AG04449 (cell line): ENCODE data around the gene YBX2.

Experiments
- CTCF ChIA-PET: fragments of 350-600 bp; formaldehyde crosslinking; extraction: SDS; loops from one replicate; lab custom pipeline; 2021; ENCODE audit warnings: antibody characterized with exemption; lab: Yijun Ruan, JAX
- POLR2A ChIA-PET: fragments of 400-600, 350-600 bp; formaldehyde crosslinking; extraction: SDS; loops from one replicate; lab custom pipeline; 2020; ENCODE audit warnings: antibody characterized with exemption, inconsistent platforms; lab: Yijun Ruan, JAX
- DNase-seq: peaks from one replicate; pipeline ENCODE4 v3.0.0-alpha.2; 2010; ENCODE audit warnings: low read depth, low spot score
- H3K4me3 ChIP-seq: 2 replicates; pipeline ENCODE4 v1.5.1; 2011; ENCODE audit warnings: low read depth, mild to moderate bottlenecking, control low read depth, low read length
- TF ChIP-seq, protein P1 (sequence below): IDR thresholded peaks from one replicate; pipeline ENCODE4 v1.5.1; 2011; ENCODE audit warnings: mild to moderate bottlenecking, moderate library complexity, low read length, control low read depth, inconsistent platforms; ENCODE audit not compliant: insufficient read depth; ENCODE audit errors: missing control alignments

YBX2 gene

DNA sequence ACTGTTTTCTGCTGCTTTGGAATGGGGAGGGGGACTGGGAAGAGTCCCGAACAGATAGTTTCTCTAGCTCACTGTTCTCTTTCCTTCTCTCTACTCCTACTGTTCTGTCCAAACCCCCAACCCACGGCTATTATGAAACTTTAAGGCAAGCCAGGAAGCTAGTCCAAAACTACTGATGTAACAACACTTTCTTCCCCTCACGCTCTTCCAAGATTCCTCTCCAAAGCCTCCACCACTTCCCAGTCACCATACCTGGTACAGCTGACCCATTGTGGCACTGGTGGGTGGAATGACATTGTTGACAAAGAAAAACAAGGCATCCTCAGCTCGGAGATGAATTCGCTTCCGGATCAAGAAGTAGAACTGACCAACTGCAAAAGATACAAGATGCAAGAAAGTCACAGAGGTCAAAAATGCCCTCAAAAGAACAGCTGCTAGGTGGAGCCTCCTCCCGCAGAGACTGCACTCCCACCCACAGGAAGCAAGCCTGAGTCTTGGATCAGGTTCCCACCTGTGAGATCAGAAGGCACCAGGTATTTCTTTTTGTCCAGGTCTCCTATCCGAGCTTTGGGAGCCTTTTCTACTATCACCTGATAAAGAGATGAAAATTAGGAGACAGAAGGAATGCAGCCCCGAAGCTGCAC, 53.2 kb downstream of the YBX2 start:
- TF ChIP-seq, protein P1, sequence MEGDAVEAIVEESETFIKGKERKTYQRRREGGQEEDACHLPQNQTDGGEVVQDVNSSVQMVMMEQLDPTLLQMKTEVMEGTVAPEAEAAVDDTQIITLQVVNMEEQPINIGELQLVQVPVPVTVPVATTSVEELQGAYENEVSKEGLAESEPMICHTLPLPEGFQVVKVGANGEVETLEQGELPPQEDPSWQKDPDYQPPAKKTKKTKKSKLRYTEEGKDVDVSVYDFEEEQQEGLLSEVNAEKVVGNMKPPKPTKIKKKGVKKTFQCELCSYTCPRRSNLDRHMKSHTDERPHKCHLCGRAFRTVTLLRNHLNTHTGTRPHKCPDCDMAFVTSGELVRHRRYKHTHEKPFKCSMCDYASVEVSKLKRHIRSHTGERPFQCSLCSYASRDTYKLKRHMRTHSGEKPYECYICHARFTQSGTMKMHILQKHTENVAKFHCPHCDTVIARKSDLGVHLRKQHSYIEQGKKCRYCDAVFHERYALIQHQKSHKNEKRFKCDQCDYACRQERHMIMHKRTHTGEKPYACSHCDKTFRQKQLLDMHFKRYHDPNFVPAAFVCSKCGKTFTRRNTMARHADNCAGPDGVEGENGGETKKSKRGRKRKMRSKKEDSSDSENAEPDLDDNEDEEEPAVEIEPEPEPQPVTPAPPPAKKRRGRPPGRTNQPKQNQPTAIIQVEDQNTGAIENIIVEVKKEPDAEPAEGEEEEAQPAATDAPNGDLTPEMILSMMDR, result no peak
- POLR2A ChIA-PET, result interaction anchor here (1.1 to 2.1 kb wide), 4 partner anchors 9 to 163 kb away, joined by 4 to 7 read pairs (median 6); partner anchors contain the start of genes ACADVL, CTDNEP1, DLG4 and TMEM256
- DNase-seq, result no peak
- peak overlapping the region; percentile 96 for H3K4me3 ChIP-seq
- CTCF ChIA-PET, result interaction anchor here (1.1 to 1.7 kb wide), 4 partner anchors 10 to 320 kb away, joined by 4 to 6 read pairs (median 6); partner anchors contain the start of gene CTDNEP1

- H3K4me3 ChIP-seq, result peak overlapping the region; percentile 96
- ChIA-PET CTCF (interaction anchor here (1.1 to 1.7 kb wide), 3 partner anchors 11 to 56 kb away, joined by 5 to 6 read pairs (median 5); partner anchors contain the start of gene CTDNEP1), POLR2A (interaction anchor here (1.3 to 2.1 kb wide), 3 partner anchors 10 to 164 kb away, joined by 4 to 7 read pairs (median 4); partner anchors contain the start of genes CTDNEP1 and TMEM256)
- DNase-seq, result no peak
- TF ChIP-seq, protein P1, result no peak
These were observed 54.1 kb downstream of the YBX2 start for GRCh38 chr17:7240375-7240774.

- peak within 1 kb of the TSS; percentile 96 for H3K4me3 ChIP-seq
- CTCF ChIA-PET, result interaction anchor here (0.7 to 1.2 kb wide), 4 partner anchors 40 to 489 kb away, joined by 3 to 5 read pairs (median 3); no protein-coding TSS in a partner anchor
- POLR2A ChIA-PET, result interaction anchor here (0.6 to 3.1 kb wide), 4 partner anchors 12 to 54 kb away, joined by 3 to 23 read pairs (median 5); partner anchors contain the start of genes ACADVL, CTDNEP1, DLG4 and ELP5
- TF ChIP-seq, protein P1, result no peak
- peak; percentile 95 for DNase-seq
These were observed 55.1 kb downstream of the YBX2 start, which contains the start of gene PHF23 for GRCh38 chr17:7239091-7240027. PHF23 (minus strand) TSS chr17:7239457; CDS start chr17:7239279, 178 bp downstream.

GRCh38 chr17:7238420-7239090, 55.9 kb downstream of the YBX2 start:
- TF ChIP-seq, protein P1, result no peak
- POLR2A ChIA-PET, result interaction anchor here (0.6 to 3.1 kb wide), 3 partner anchors 16 to 203 kb away, joined by 3 to 23 read pairs (median 4); partner anchors contain the start of genes ACADVL, DLG4 and SLC16A13
- CTCF ChIA-PET, result interaction anchor here (0.7 to 1.0 kb wide), 2 partner anchors 58 to 490 kb away, joined by 3 read pairs; no protein-coding TSS in a partner anchor
- DNase-seq, result no peak
- H3K4me3 ChIP-seq, result peak overlapping the region; percentile 84
